GM12874 (cell line): ENCODE measurements around the gene TTYH1.

Experiments
- CTCF ChIP-seq: IDR thresholded peaks from 2 replicates; pipeline ENCODE4 v1.5.1; 2011; ENCODE audit warnings: low read depth, mild to moderate bottlenecking, control low read depth, low read length, moderate library complexity; ENCODE audit not compliant: insufficient read depth

The TTYH1 gene

DNA sequence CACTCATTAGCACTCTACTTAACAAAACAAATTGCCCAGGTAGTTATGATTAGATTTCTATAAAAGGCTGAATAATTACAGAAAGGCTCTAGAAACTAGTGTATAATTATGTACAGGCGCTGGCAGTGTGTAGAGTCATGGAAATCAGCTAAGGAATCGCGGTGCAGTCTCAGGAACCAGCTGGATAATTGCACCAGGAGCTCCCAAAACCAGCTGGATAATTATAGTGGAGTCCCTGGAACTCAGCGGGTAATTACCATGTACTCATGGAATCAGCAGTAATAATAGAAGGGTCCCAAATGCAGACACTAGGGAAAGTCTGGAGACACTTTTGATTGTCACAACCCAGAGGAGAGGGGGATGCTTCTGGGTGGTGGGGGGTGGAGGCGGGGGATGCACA is 23.2 kb upstream of the TTYH1 start:
- TF ChIP-seq CTCF: no peak

DNA sequence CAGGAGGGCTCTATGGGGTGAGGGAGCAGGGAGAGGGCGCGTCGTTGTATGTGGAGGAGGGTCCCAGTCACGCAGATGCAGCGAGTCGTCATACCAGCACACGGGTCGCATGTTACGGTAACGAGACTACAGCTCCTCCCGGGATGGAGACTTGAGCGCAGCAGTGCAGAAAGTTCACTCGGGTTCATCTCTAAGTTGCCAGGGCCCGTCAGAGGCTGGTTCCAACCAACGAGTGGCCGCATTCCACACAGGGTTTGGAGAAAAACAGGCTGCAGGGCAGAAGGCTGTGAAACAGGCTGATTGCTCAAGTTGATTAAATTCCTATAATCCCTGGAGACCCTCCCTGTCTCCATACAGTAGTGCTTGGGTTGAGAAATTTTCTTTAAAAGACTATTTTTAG is 21.9 kb upstream of the TTYH1 start:
- TF ChIP-seq CTCF: no peak

DNA sequence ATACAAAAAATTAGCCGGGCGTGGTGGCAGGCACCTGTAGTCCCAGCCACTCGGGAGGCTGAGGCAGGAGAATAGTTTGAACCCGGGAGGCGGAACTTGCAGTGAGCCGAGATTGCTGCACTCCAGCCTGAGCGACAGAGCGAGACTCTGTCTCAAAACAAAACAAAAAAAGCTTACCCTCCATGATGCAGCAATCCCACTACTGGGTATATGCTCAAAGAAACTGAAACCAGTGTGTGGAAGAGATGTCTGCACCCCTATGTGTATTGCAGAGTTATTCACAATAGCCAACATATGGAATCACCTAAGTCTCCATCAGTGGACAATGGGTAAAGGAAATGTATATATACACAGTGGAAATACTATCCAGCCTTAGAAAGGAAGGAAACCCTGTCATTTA is 19.6 kb upstream of the TTYH1 start:
- TF ChIP-seq CTCF: no peak

GRCh38 chr19:54399189-54399588 is 16.1 kb upstream of the TTYH1 start:
- TF ChIP-seq CTCF: no peak

GRCh38 chr19:54400913-54401312 is 14.4 kb upstream of the TTYH1 start:
- TF ChIP-seq CTCF: no peak

DNA sequence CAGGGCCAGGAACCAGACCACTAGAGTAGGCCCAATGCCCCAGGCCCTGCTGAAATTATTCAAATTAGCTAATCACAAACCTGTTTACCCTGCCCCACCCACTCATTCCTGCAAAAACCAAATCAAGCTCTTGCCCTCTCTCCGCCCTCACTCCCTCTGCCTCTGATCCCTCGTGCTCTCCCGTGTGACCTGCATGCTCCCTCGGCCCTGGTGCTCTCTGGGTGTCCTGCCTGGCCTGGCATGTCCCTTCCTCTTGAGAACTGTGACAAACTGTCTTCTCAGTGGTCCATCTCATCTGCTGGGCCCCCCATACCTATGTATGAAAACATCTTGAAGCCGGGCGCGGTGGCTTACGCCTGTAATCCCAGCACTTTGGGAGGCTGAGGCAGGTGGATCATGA is 12.2 kb upstream of the TTYH1 start:
- TF ChIP-seq CTCF: no peak

GRCh38 chr19:54405628-54406027 is 9.6 kb upstream of the TTYH1 start:
- no peak for TF ChIP-seq CTCF

GRCh38 chr19:54407780-54408179 is 7.5 kb upstream of the TTYH1 start:
- no peak for TF ChIP-seq CTCF
